ENCODE results near the gene PSMD5. TPM values are rescaled to one million over a fixed set of nuclear protein-coding genes. Genes with fewer than 3 reads are reported as not detected.

PSMD5 gene
- total RNA-seq, 4 donors from 2014 or later, result 23.8 to 46.2 (median 30.9) TPM

GRCh38 chr9:120837921-120838320, 4.8 kb downstream of the PSMD5 start:
- TF ChIP-seq CTCF (IDR thresholded peaks at IDR 0.05), result no peak
- no peak for TF ChIP-seq POLR2A (IDR thresholded peaks at IDR 0.05)
- no peak for DNase-seq
- peaks cover 0 to 11% (median 0%) of the 10 kb centered on the region in 4 donors for H3K4me1 ChIP-seq
- H3K27ac ChIP-seq, result no peak overlapping the region
- no peak overlapping the region for H3K4me3 ChIP-seq
- H3K27me3 ChIP-seq, result no peaks in the 10 kb centered on the region
- H3K9me3 ChIP-seq, result no peaks in the 10 kb centered on the region
- H3K36me3 ChIP-seq, result peaks cover 0 to 5% (median 0%) of the 10 kb centered on the region in 3 donors

GRCh38 chr9:120833325-120833724, 9.4 kb downstream of the PSMD5 start:
- H3K4me1 ChIP-seq, result no peaks in the 10 kb centered on the region
- TF ChIP-seq CTCF (IDR thresholded peaks at IDR 0.05) (no peak), POLR2A (IDR thresholded peaks at IDR 0.05) (no peak)
- no peaks in the 10 kb centered on the region for H3K27me3 ChIP-seq
- H3K9me3 ChIP-seq, result no peaks in the 10 kb centered on the region
- no peak overlapping the region for H3K4me3 ChIP-seq
- no peak for DNase-seq
- no peak overlapping the region for H3K27ac ChIP-seq
- H3K36me3 ChIP-seq, result peaks cover 0 to 51% (median 0%) of the 10 kb centered on the region in 3 donors

- TF ChIP-seq POLR2A (IDR thresholded peaks at IDR 0.05) (no peak), CTCF (IDR thresholded peaks at IDR 0.05) (no peak)
Observed at GRCh38 chr9:120832807-120833206, 9.9 kb downstream of the PSMD5 start.

GRCh38 chr9:120830865-120831264, 11.9 kb downstream of the PSMD5 start:
- Histone ChIP-seq H3K9me3 (no peaks in the 10 kb centered on the region), H3K27ac (no peak overlapping the region), H3K4me1 (no peaks in the 10 kb centered on the region), H3K27me3 (no peaks in the 10 kb centered on the region), H3K36me3 (peaks cover 0 to 70% (median 0%) of the 10 kb centered on the region in 3 donors), H3K4me3 (no peak overlapping the region)
- no peak for DNase-seq
- TF ChIP-seq POLR2A (IDR thresholded peaks at IDR 0.05) (no peak), CTCF (IDR thresholded peaks at IDR 0.05) (no peak)

More at GRCh38 chr9:120832807-120833206, 9.9 kb downstream of the PSMD5 start:
- Histone ChIP-seq H3K4me3 (no peak overlapping the region), H3K27me3 (no peaks in the 10 kb centered on the region), H3K36me3 (peaks cover 0 to 56% (median 0%) of the 10 kb centered on the region in 3 donors), H3K9me3 (no peaks in the 10 kb centered on the region), H3K27ac (no peak overlapping the region), H3K4me1 (no peaks in the 10 kb centered on the region)
- DNase-seq, result no peak

- H3K36me3 ChIP-seq, result peaks cover 0 to 74% (median 0%) of the 10 kb centered on the region in 3 donors
- no peaks in the 10 kb centered on the region for H3K27me3 ChIP-seq
- no peak overlapping the region for H3K4me3 ChIP-seq
- TF ChIP-seq POLR2A (IDR thresholded peaks at IDR 0.05) (no peak), CTCF (IDR thresholded peaks at IDR 0.05) (no peak)
- H3K27ac ChIP-seq, result no peak overlapping the region
- no peak for DNase-seq
- H3K9me3 ChIP-seq, result no peaks in the 10 kb centered on the region
- no peaks in the 10 kb centered on the region for H3K4me1 ChIP-seq
Observed at GRCh38 chr9:120830151-120830550, 12.6 kb downstream of the PSMD5 start.

GRCh38 chr9:120829650-120830049, 13.1 kb downstream of the PSMD5 start:
- H3K27me3 ChIP-seq, result no peaks in the 10 kb centered on the region
- no peaks in the 10 kb centered on the region for H3K9me3 ChIP-seq
- H3K4me3 ChIP-seq, result no peak overlapping the region
- H3K27ac ChIP-seq, result no peak overlapping the region
- TF ChIP-seq CTCF (IDR thresholded peaks at IDR 0.05) (no peak), POLR2A (IDR thresholded peaks at IDR 0.05) (no peak)
- DNase-seq, result no peak
- peaks cover 0 to 79% (median 0%) of the 10 kb centered on the region in 3 donors for H3K36me3 ChIP-seq
- no peaks in the 10 kb centered on the region for H3K4me1 ChIP-seq

Measured in Peyer's patch (tissue), 4 donors.